GM23338 (cell line): ENCODE data around the gene S100A12. TPM values are rescaled to one million over a fixed set of nuclear protein-coding genes. Genes with fewer than 3 reads are reported as not detected.

Source experiments
- ATAC-seq: fragments of 200-7000 bp; cut with Tn5 transposase; 3 replicates; pipeline ENCODE4 v1.9.1; 2020
- DNase-seq: peaks from one replicate; pipeline ENCODE4 v3.0.0-alpha.2; 2015; ENCODE audit warnings: low spot score
- H2AFZ ChIP-seq: fragments of 200-600 bp; sonication (generic); 2 replicates; pipeline ENCODE4 v1.8.0; 2016; ENCODE audit warnings: antibody characterized with exemption, mild to moderate bottlenecking, moderate library complexity
- H3F3A ChIP-seq: fragments of 200-600 bp; sonication (generic); replicated peaks from 2 replicates; pipeline ENCODE4 v1.8.0; 2017; ENCODE audit warnings: antibody characterized with exemption, mixed run types, low read depth
- H3K27ac ChIP-seq: fragments of 200-600 bp; sonication (generic); 2 replicates; pipeline ENCODE4 v1.6.1; 2016; ENCODE audit warnings: low read depth
- H3K27me3 ChIP-seq: fragments of 200-600 bp; sonication (generic); 2 replicates; pipeline ENCODE4 v1.8.0; 2016; ENCODE audit warnings: mild to moderate bottlenecking, mixed run types, moderate library complexity; ENCODE audit not compliant: insufficient read depth
- H3K36me3 ChIP-seq: fragments of 200-600 bp; sonication (generic); 2 replicates; pipeline ENCODE4 v1.8.0; 2016; ENCODE audit warnings: mild to moderate bottlenecking; ENCODE audit not compliant: insufficient read depth
- H3K4me1 ChIP-seq: fragments of 200-600 bp; sonication (generic); 2 replicates; pipeline ENCODE4 v1.8.0; 2016; ENCODE audit warnings: mild to moderate bottlenecking, moderate library complexity; ENCODE audit not compliant: insufficient read depth
- H3K4me2 ChIP-seq: fragments of 200-600 bp; sonication (generic); 2 replicates; pipeline ENCODE4 v1.7.1; 2017; ENCODE audit warnings: mixed run types
- H3K4me3 ChIP-seq: fragments of 200-600 bp; sonication (generic); 2 replicates; pipeline ENCODE4 v1.6.1; 2016; ENCODE audit warnings: mixed run types
- H3K79me2 ChIP-seq: fragments of 200-600 bp; sonication (generic); replicated peaks from 2 replicates; pipeline ENCODE4 v1.8.0; 2017; ENCODE audit warnings: mild to moderate bottlenecking; ENCODE audit not compliant: insufficient read depth
- H3K9me2 ChIP-seq: fragments of 200-600 bp; sonication (generic); 2 replicates; pipeline ENCODE4 v1.8.0; 2017; ENCODE audit not compliant: insufficient read depth
- H4K20me1 ChIP-seq: fragments of 200-600 bp; sonication (generic); replicated peaks from 2 replicates; pipeline ENCODE4 v1.8.0; 2017; ENCODE audit warnings: mild to moderate bottlenecking; ENCODE audit not compliant: insufficient read depth
- H3K27ac Mint-ChIP-seq: 2 replicates; pipeline ENCODE4 v1.8.0; 2020; ENCODE audit warnings: inconsistent platforms, mild to moderate bottlenecking, moderate library complexity, mixed read lengths
- H3K27me3 Mint-ChIP-seq: 3 replicates; pipeline ENCODE4 v1.8.0; 2022; ENCODE audit warnings: low read depth, mild to moderate bottlenecking, moderate library complexity, mixed read lengths, inconsistent platforms; ENCODE audit not compliant: insufficient read depth, poor library complexity
- H3K36me3 Mint-ChIP-seq: 3 replicates; pipeline ENCODE4 v1.8.0; 2021; ENCODE audit warnings: low read depth, mild to moderate bottlenecking, inconsistent platforms, moderate library complexity, mixed read lengths
- H3K4me1 Mint-ChIP-seq: 3 replicates; pipeline ENCODE4 v1.8.0; 2020; ENCODE audit warnings: mild to moderate bottlenecking, inconsistent platforms, mixed read lengths
- H3K4me3 Mint-ChIP-seq: 3 replicates; pipeline ENCODE4 v1.8.0; 2021; ENCODE audit warnings: moderate library complexity, mild to moderate bottlenecking, inconsistent platforms, mixed read lengths
- H3K9me3 Mint-ChIP-seq: 3 replicates; pipeline ENCODE4 v1.8.0; 2020; ENCODE audit warnings: moderate library complexity, mild to moderate bottlenecking, inconsistent platforms, mixed read lengths
- EZH2phosphoT487 ChIP-seq: fragments of 200-600 bp; sonication (generic); IDR thresholded peaks from one replicate; pipeline ENCODE4 v1.8.1; 2018; ENCODE audit warnings: antibody characterized with exemption; ENCODE audit not compliant: unreplicated experiment
- JUNB ChIP-seq: IDR thresholded peaks from one replicate; pipeline ENCODE4 v1.6.1; 2016; ENCODE audit warnings: antibody characterized with exemption; ENCODE audit not compliant: unreplicated experiment
- NANOG ChIP-seq: IDR thresholded peaks from 2 replicates; pipeline ENCODE4 v1.6.1; 2016; ENCODE audit warnings: antibody characterized with exemption, borderline replicate concordance
- POLR2AphosphoS5 ChIP-seq: IDR thresholded peaks from 2 replicates; pipeline ENCODE4 v1.6.1; 2016; ENCODE audit warnings: antibody characterized with exemption, low read depth
- REST ChIP-seq: IDR thresholded peaks from one replicate; pipeline ENCODE4 v1.6.1; 2018; ENCODE audit warnings: antibody characterized with exemption; ENCODE audit not compliant: unreplicated experiment
- STAT1 ChIP-seq: IDR thresholded peaks from one replicate; pipeline ENCODE4 v1.6.1; 2016; ENCODE audit warnings: antibody characterized with exemption; ENCODE audit not compliant: unreplicated experiment
- ZNF114 ChIP-seq: fragments of 250-450 bp; sonication (Bioruptor Pico); IDR thresholded peaks from 2 replicates; pipeline ENCODE4 v1.5.0; 2020; ENCODE audit warnings: mild to moderate bottlenecking, moderate library complexity
- ZNF331 ChIP-seq: fragments of 250-450 bp; sonication (Bioruptor Pico); IDR thresholded peaks from 2 replicates; pipeline ENCODE4 v1.5.0; 2020; ENCODE audit warnings: low read depth, mild to moderate bottlenecking, moderate library complexity
- ZNF462 ChIP-seq: fragments of 250-450 bp; sonication (Bioruptor Pico); IDR thresholded peaks from 2 replicates; pipeline ENCODE4 v1.5.0; 2020; ENCODE audit warnings: mild to moderate bottlenecking, moderate library complexity
- polyA plus RNA-seq: library from polyadenylated mRNA; unstranded; fragments of >200 nt; fragmentation: Nextera tagmentation; extraction: Ambion mirVana; gene quantifications from 2 replicates; pipeline ENCODE4 v1.2.1, GENCODE V29; 2016
- total RNA-seq: library from RNA; depleted of rRNA; stranded (reverse); fragments of >200 nt; shearing (Covaris generic); gene quantifications from 2 replicates; pipeline ENCODE4 v1.2.3, GENCODE V29; 2014
- TF ChIP-seq, protein P1 (sequence below), 2 experiments: fragments of 200-600 bp in 1 of 2; sonication (generic) in 1 of 2; conservative IDR thresholded peaks; 2 replicates each; pipeline versions ENCODE4 v1.5.1 to v1.6.1; 2016 to 2017; ENCODE audit warnings: antibody characterized with exemption in 2 of 2, low read depth in 2 of 2, mild to moderate bottlenecking in 2 of 2, moderate library complexity in 1 of 2

The S100A12 gene
- total and polyA plus RNA-seq, 2 experiments from 2014 or later, result not detected

DNA sequence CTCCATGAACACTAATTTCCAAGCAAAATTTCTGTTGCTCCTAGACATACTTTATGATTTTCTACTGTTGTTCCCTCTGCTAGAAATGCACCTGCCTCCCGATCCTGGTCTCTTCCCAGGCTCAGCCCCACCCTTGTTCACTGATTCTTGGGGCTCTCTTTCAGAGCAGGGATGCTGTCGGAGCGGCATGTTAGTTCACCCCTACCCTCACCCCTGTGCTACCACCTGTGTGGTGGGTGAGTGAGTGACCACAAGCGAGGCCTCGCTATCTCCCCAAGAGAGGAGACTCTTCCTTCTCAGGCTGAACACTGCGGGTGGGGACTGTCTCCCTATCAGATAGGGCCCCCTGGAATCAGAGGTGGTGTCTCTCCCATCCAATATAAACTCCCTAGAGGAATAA, 20.4 kb upstream of the S100A12 start (continued):
- TF ChIP-seq, protein P1, sequence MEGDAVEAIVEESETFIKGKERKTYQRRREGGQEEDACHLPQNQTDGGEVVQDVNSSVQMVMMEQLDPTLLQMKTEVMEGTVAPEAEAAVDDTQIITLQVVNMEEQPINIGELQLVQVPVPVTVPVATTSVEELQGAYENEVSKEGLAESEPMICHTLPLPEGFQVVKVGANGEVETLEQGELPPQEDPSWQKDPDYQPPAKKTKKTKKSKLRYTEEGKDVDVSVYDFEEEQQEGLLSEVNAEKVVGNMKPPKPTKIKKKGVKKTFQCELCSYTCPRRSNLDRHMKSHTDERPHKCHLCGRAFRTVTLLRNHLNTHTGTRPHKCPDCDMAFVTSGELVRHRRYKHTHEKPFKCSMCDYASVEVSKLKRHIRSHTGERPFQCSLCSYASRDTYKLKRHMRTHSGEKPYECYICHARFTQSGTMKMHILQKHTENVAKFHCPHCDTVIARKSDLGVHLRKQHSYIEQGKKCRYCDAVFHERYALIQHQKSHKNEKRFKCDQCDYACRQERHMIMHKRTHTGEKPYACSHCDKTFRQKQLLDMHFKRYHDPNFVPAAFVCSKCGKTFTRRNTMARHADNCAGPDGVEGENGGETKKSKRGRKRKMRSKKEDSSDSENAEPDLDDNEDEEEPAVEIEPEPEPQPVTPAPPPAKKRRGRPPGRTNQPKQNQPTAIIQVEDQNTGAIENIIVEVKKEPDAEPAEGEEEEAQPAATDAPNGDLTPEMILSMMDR (conservative IDR thresholded peaks at IDR 0.05; ENCODE audit: low read depth in 2 of 2), result no peak

- Histone ChIP-seq H3K4me1 (no peaks in the 10 kb centered on the region), H2AFZ (no peak overlapping the region; the same call in 1 of the 2 replicates), H4K20me1 (no peaks in the 10 kb centered on the region), H3K36me3 (no peaks in the 10 kb centered on the region), H3K27ac (no peak overlapping the region), H3K4me2 (no peak overlapping the region), H3K27me3 (no peaks in the 10 kb centered on the region), H3K9me2 (no peaks in the 10 kb centered on the region), H3K4me3 (no peak overlapping the region), H3K79me2 (no peaks in the 10 kb centered on the region), H3F3A (no peaks in the 10 kb centered on the region)
- Mint-ChIP-seq H3K4me1 (peaks cover 2% of the 10 kb centered on the region; the same call in 1 of the 3 replicates), H3K27me3 (peaks cover 5% of the 10 kb centered on the region), H3K27ac (no peak overlapping the region), H3K4me3 (no peak overlapping the region), H3K9me3 (no peaks in the 10 kb centered on the region), H3K36me3 (no peaks in the 10 kb centered on the region)
- ATAC-seq (no peak), DNase-seq (no peak)
- TF ChIP-seq JUNB (no peak), ZNF331 (CRISPR knock-in tag) (no peak), POLR2AphosphoS5 (no peak), NANOG (no peak), ZNF114 (CRISPR knock-in tag) (no peak), EZH2phosphoT487 (no peak), ZNF462 (no peak), REST (no peak), STAT1 (no peak)
- TF ChIP-seq, protein P1 (conservative IDR thresholded peaks at IDR 0.05; ENCODE audit: low read depth in 2 of 2), result no peak
Measured at GRCh38 chr1:153395136-153395685, 19.8 kb upstream of the S100A12 start.
